T-helper 2 cell (primary cell): ENCODE data around the gene FBXL20.
"Not testable (repeated sequence)": the region's sequence is repeated elsewhere in the genome, so short reads cannot be mapped to it uniquely, and the experiment has no call there.

Source experiments
- DNase-seq, 5 experiments: peaks; one replicate each; pipeline versions ENCODE4 v3.0.0 to v3.0.0-alpha.2; 2012 to 2022

FBXL20 gene

GRCh38 chr17:39327109-39327508 lies 74.3 kb downstream of the FBXL20 start:
- no peak for DNase-seq

DNA sequence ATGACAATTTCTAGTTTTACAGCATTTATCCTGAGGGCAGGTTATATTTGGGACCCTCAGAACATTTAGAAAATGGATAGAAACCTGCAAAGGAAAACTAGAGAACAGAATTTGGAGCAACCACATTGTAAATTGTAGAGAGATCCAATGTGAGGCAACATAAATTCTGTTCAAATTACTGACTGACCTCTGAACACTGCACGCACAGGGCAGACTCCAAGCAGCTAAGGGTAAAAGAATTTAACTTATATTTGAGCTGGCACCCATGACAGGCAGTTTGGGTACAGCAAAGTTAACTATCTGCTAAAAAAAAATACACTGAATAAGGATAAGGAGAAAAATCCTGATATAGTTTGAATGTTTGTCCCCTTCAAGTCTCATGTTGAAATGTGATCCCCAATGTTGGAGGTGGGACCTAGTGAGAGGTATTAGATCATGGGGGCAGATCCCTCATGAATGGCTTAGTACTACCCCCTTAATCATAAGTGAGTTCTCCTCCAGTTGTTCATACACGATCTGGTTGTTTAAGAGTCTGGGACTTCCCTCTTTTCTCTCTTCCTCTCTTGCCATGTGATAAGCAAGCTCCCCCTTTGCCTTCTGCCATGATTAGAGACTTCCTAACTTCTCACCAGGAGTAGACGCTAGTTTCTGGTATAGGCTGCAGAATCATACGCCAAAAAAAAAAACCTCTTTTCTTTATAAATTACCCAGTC lies 75.7 kb downstream of the FBXL20 start:
- DNase-seq = no peak

DNA sequence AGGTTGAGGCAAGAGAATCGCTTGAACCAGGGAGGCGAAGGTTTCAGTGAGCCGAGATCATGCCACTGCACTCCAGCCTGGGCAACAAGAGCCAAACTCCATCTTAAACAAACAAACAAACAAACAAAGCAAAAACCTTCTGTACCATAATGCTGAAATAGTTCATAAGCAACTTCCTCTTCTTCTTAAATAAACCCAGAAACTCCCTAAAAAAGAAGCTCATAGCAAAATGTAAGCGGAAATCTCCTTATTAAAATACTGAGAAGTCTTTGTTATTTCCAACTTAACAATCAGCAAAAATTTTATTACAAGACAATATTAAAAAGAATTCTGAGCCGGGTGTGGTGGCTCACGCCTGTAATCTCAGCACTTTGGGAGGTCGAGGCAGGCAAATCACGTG lies 82.8 kb downstream of the FBXL20 start:
- no peak for DNase-seq

DNA sequence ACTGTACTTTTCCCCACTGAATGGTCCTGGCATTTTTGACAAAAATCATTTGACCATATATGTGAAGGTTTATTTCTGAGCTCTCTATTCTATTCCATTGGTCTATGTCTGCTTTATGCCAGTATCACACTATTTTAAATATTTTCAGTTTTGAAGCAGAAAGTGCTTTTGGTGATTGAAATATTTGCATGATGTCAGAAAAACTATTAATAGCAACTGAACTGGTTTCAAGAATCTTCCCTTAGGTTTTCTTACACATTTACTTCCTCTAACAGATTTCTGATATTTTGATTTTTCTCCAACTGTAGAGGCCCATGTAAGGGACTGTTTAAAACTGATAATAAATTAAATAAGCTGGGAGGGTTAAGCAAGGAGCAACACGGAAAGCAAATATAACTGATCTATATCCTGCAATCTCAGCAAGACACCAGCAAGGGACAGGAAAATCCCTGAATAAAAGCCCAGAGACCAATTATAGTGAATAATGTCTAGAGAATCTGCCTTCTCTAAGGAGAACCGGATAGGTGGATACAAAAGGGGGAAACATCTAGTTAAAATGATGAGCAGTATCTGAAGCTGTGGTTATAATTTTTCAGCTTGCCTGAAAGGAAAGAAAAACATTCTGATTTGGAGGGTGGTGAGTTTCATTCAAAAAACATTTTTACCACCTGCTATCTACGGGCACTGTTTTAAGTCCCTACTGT lies 94.8 kb downstream of the FBXL20 start:
- DNase-seq = no peak

DNA sequence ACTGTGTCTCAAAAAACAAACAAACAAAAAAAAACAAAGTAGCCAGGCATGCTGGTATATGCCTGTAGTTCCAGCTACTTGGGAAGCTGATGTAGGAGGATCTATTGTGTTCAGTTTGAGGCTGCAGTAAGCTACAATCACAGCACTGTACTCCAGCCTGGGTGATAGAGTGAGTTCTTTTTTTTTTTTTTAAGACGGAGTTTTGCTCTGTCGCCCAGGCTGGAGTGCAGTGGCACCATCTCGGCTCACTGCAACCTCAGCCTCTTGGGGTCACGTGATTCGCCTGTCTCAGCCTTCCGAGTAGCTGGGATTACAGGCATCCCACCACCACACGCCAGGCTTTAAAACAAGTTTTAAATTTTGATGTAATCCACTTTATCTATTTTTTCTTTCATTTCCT lies 95.4 kb downstream of the FBXL20 start:
- no peak for DNase-seq

GRCh38 chr17:39304188-39304587 lies 97.2 kb downstream of the FBXL20 start:
- DNase-seq = no peak

DNA sequence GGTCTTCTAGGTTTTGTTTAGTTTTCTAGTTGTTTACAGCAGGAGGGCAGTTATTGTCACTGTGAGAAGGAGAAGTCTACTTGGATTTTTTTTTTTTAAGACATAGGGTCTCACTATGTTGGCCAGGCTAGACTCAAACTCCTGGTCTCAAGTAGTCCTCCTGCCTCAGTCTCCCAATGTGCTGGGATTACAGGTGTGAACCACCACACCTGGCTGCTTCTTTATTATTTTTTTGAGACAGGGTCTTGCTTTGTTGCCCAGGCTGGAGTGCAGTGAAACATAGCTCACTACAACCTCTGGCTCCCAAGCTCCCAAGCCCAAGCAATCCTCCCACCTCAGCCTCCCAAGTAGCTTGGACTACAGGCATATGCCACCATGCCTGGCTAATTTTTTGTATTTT lies 107.4 kb downstream of the FBXL20 start:
- no peak for DNase-seq

- DNase-seq = not testable (repeated sequence)
Measured at GRCh38 chr17:39292546-39292945, 108.9 kb downstream of the FBXL20 start.

DNA sequence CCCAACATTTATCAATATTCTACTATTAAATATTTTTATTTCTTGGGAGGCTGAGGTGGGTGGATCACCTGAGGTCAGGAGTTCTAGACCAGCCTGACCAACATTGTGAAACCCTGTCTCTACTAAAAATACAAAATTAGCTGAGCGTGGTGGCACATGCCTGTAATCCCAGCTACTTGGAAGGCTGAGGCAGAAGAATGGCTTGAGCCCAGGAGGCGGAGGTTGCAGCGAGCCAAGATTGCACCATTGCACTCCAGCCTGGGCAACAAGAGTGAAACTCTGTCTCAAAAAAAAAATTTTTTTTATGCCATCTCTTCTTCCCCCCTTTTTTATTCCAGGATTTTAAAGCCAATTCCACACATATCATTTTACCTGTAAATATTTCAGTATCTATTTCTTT lies 114.9 kb downstream of the FBXL20 start:
- DNase-seq = not testable (repeated sequence)

DNA sequence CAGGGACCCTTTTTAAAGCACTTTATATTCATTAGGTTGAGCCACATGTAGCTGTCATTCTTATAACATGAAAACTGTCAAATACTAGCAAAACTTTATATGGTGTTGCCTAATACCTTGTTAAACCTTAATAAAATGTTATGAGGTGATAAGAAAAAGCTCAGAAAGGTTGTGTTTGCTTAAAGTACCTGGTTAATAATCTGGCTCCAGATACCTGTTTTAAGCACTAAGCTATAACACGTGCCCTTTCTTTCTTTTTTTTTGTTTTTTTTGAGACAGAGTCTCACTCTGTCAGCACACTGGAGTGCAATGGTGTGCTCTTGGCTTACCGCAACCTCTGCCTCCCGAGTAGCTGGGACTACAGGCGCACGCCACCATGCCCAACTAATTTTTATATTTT lies 116.7 kb downstream of the FBXL20 start:
- no peak for DNase-seq

DNA sequence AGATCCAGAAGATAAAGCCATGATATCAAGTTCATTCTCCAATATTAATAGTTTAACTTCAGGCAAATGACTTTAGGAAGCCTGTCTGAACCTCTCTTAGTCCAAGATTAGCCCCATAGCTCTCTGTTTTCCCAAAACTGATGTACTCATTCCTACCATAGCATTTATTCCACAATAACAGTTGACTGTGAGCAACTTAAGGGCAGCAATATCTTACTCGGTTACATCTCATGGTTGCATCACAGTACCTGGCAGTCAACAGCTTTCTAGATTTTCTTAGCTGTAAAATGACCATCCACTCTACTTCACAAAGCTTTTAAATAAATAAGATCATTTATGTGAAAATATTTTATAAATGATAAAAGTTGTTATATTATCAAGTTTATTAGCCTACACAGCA lies 117.5 kb downstream of the FBXL20 start:
- DNase-seq = no peak

- no peak for DNase-seq
Measured at GRCh38 chr17:39283098-39283497, 118.3 kb downstream of the FBXL20 start.

DNA sequence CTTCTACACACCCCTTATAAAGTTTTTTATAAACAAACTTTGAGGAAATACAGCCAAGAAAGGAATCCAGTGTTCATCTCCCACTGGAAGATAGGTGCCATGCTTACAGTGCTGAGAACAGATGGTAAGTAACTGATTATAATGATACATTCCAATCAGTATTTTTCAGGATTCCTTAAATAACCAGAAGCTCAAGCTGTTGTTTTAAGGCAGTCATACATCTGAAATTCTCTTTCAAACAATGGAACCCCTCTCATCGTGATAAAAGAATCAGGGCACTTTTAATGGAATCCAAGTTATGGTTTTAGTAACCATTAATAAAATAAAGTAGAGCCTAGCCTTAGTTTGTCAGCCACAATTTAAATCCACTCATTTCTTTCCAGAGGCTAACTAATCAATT lies 119.6 kb downstream of the FBXL20 start:
- DNase-seq = no peak

DNA sequence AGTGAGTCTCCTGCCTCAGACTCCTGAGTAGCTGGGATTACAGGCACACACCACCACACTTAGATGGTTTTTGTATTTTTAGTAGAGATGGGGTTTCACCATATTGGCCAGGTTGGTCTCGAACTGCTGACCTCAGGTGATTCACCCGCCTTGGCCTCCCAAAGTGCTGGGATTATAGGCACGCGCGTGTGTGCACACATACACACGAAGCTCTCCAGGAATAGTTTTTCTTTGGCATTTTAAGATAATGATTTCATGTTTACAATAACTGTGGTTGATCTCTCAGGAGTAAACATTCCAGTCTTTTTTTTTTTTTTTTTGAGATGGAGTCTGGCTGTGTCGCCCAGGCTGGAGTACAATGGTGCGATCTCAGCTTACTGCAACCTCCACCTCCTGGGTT lies 123.2 kb downstream of the FBXL20 start:
- DNase-seq = not testable (repeated sequence)

- no peak for DNase-seq
Measured at GRCh38 chr17:39277110-39277509, 124.3 kb downstream of the FBXL20 start.

DNA sequence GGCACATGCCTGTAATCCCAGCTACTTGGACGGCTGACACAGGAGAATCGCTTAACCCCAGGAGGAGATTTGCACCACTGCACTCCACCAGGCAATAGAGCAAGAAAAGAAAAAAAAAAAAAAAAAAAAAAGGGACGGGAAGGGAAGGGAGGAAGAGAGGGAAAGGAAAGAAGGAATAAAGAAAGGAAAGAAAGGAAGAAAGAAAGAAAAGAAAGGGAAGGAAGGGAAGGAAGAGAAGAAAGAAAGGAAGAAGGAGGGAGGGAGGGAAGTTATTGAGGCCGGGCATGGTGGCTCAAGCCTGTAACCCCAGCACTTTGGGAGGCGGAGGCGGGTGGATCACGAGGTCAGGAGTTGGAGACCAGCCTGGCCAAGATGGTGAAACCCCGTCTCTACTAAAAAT lies 125.3 kb downstream of the FBXL20 start:
- no peak for DNase-seq

DNA sequence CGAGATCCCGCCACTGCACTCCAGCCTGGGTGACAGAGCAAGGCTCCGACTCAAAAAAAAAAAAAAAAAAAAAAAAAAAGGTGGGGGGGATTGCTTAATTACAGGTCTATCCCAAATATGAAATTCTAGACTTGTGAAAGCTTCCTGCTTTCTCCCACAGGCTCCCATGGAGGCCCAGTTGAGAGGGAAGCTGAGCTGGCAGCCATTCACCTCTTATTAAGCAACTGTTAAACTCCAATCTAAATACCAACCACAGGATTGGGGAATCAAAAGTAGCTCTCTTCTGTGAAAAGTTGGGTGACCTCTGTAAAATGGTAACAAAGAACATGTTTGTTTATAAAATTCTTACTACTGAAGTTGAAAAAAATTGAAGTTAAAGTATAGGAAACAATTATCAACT lies 129.9 kb downstream of the FBXL20 start:
- DNase-seq = no peak

- peak in 1 of 5 experiments; percentile 11 for DNase-seq
Measured at GRCh38 chr17:39270923-39271322, 130.5 kb downstream of the FBXL20 start.

- no peak for DNase-seq
Measured at GRCh38 chr17:39264119-39264518, 137.3 kb downstream of the FBXL20 start.

DNA sequence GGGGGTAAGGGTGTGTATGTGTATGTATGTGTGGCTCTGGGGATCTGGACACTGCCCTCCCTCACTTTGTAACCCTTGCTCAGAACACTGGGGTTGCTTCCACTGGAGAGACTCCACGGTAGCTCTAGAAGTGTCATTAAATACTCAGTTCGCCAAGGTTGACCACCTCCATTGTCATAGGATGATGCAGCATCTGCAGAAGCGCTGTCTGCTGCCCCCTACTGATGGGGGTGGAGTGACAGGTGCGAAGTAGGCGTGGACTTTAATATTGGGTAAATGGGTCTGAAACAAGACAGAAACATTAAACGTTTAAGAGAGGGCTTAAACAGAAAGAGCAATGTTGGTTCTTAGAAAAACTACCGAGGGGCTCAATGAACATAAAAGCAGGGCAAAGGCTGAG lies 140.1 kb downstream of the FBXL20 start:
- DNase-seq = no peak

DNA sequence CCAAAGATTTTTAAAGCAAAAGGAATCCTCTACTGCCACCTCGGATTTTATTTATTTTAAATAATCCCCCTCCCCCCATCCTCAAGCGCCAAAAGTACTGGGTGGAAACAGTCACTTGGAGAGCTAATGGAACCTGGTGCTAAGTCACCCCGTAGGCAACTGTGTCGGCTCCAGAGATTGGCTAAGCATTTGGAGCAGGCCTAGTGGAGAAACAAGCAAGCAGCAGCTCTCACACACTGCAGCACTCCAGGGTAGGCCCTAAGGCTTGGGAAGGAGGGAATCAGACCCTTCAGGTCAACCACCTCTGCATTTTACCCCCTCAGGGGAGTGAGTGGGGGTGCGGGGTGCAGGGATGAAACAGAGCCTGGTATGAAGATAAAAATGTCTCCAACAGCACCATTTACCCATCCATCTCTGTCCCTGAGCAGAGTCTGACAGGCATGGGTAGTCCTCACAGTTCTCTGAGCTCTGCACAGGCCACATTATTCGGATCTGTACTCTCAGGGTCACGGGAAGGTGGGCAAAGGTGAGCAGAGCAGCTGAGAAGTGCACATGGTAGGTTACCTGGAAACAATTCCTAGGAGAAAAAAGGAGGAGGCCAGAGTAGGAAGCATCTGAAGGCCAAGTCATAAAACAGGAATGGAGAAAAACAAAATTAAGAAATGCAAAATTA lies 148.5 kb downstream of the FBXL20 start:
- no peak for DNase-seq

- DNase-seq = no peak
Measured at GRCh38 chr17:39251997-39252396, 149.4 kb downstream of the FBXL20 start.

DNA sequence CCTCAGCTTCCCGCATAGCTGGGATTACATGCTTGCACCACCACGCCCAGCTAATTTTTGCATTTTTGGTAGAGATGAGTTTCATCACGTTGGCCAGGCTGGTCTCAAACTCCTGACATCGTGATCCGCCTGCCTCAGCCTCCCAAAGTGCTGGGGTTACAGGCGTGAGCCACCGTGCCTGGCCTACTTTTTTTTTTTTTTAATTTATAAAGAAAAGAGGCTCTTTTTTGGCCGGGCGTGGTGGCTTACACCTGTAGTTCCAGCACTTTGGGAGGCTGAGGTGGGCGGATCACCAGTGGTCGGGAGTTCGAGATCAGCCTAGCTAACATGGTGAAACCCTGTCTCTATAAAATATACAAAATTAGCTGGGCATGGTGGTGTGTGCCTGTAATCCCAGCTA lies 151.3 kb downstream of the FBXL20 start:
- DNase-seq = not testable (repeated sequence)

GRCh38 chr17:39246274-39246673 lies 155.2 kb downstream of the FBXL20 start:
- DNase-seq = no peak
